ENCODE measurements around the gene ZMIZ1.

The ZMIZ1 gene

GRCh38 chr10:79320316-79320715 lies 251.6 kb downstream of the ZMIZ1 start:
- H3K56ac ChIP-seq (ENCODE audit: low read length) = no peak overlapping the region
- H2AK5ac ChIP-seq (ENCODE audit: low read length) = no peak overlapping the region
- no peaks in the 10 kb centered on the region for H3K79me1 ChIP-seq (ENCODE audit: low read length)
- H3K4me2 ChIP-seq (ENCODE audit: low read length) = no peak overlapping the region
- H3K4me1 ChIP-seq (ENCODE audit: control insufficient read depth, low read depth, low read length) = peaks cover 4% of the 10 kb centered on the region
- no peak overlapping the region for H3K23ac ChIP-seq (ENCODE audit: low read length)
- no peak for DNase-seq
- H3K9ac ChIP-seq (ENCODE audit: low read length) = no peak overlapping the region
- no peak overlapping the region for H3K27ac ChIP-seq (ENCODE audit: low read depth, low read length)
- no peak overlapping the region for H2BK120ac ChIP-seq (ENCODE audit: low read depth, low read length)
- no peaks in the 10 kb centered on the region for H3K27me3 ChIP-seq (ENCODE audit: insufficient read depth, low read length, poor library complexity)
- H3K4ac ChIP-seq (ENCODE audit: low read depth, low read length) = no peak overlapping the region
- no peak overlapping the region for H4K8ac ChIP-seq (ENCODE audit: low read depth, low read length)
- H2BK5ac ChIP-seq (ENCODE audit: low read length) = no peak overlapping the region
- no peak overlapping the region for H3K18ac ChIP-seq (ENCODE audit: low read length)
- H4K5ac ChIP-seq (ENCODE audit: low read length) = no peak overlapping the region
- H3K4me3 ChIP-seq (ENCODE audit: low read length) = no peak overlapping the region
- no peaks in the 10 kb centered on the region for H3K36me3 ChIP-seq (ENCODE audit: control insufficient read depth, insufficient read depth, low read length)
- no peaks in the 10 kb centered on the region for H3K79me2 ChIP-seq (ENCODE audit: control insufficient read depth, insufficient read depth, low read length)
- H2BK15ac ChIP-seq (replicated peaks; ENCODE audit: low read depth) = no peak overlapping the region
- no CpG with 5 or more reads among the region's 2 CpGs for WGBS (ENCODE audit: extremely low coverage, insufficient coverage, low lambda C conversion rate)

GRCh38 chr10:79320820-79321493 lies 252.2 kb downstream of the ZMIZ1 start:
- Histone ChIP-seq H3K18ac (ENCODE audit: low read length) (no peak overlapping the region), H3K23ac (ENCODE audit: low read length) (no peak overlapping the region), H2BK15ac (replicated peaks; ENCODE audit: low read depth) (no peak overlapping the region), H3K56ac (ENCODE audit: low read length) (no peak overlapping the region), H3K9ac (ENCODE audit: low read length) (no peak overlapping the region), H3K79me1 (ENCODE audit: low read length) (no peaks in the 10 kb centered on the region), H3K27me3 (ENCODE audit: insufficient read depth, low read length, poor library complexity) (no peaks in the 10 kb centered on the region), H2BK120ac (ENCODE audit: low read depth, low read length) (no peak overlapping the region), H3K4ac (ENCODE audit: low read depth, low read length) (no peak overlapping the region), H3K4me3 (ENCODE audit: low read length) (no peak overlapping the region), H2AK5ac (ENCODE audit: low read length) (no peak overlapping the region), H3K4me1 (ENCODE audit: control insufficient read depth, low read depth, low read length) (peaks cover 4% of the 10 kb centered on the region), H3K27ac (ENCODE audit: low read depth, low read length) (no peak overlapping the region), H4K8ac (ENCODE audit: low read depth, low read length) (no peak overlapping the region), H3K36me3 (ENCODE audit: control insufficient read depth, insufficient read depth, low read length) (no peaks in the 10 kb centered on the region), H3K79me2 (ENCODE audit: control insufficient read depth, insufficient read depth, low read length) (no peaks in the 10 kb centered on the region), H3K4me2 (ENCODE audit: low read length) (no peak overlapping the region), H4K5ac (ENCODE audit: low read length) (no peak overlapping the region), H2BK5ac (ENCODE audit: low read length) (no peak overlapping the region)
- DNase-seq = no peak
- WGBS (ENCODE audit: extremely low coverage, insufficient coverage, low lambda C conversion rate) = no CpG with 5 or more reads among the region's 7 CpGs

- no peak overlapping the region for H3K4me2 ChIP-seq (ENCODE audit: low read length)
- H3K36me3 ChIP-seq (ENCODE audit: control insufficient read depth, insufficient read depth, low read length) = no peaks in the 10 kb centered on the region
- H2BK15ac ChIP-seq (replicated peaks; ENCODE audit: low read depth) = no peak overlapping the region
- no peak for DNase-seq
- no peak overlapping the region for H4K5ac ChIP-seq (ENCODE audit: low read length)
- no peak overlapping the region for H3K18ac ChIP-seq (ENCODE audit: low read length)
- no peak overlapping the region for H2BK5ac ChIP-seq (ENCODE audit: low read length)
- H3K79me2 ChIP-seq (ENCODE audit: control insufficient read depth, insufficient read depth, low read length) = no peaks in the 10 kb centered on the region
- no peak overlapping the region for H3K56ac ChIP-seq (ENCODE audit: low read length)
- no peak overlapping the region for H3K9ac ChIP-seq (ENCODE audit: low read length)
- H3K4me1 ChIP-seq (ENCODE audit: control insufficient read depth, low read depth, low read length) = peaks cover 4% of the 10 kb centered on the region
- no peak overlapping the region for H4K8ac ChIP-seq (ENCODE audit: low read depth, low read length)
- no peaks in the 10 kb centered on the region for H3K27me3 ChIP-seq (ENCODE audit: insufficient read depth, low read length, poor library complexity)
- WGBS (ENCODE audit: extremely low coverage, insufficient coverage, low lambda C conversion rate) = no CpG with 5 or more reads among the region's 2 CpGs
- H3K27ac ChIP-seq (ENCODE audit: low read depth, low read length) = no peak overlapping the region
- no peak overlapping the region for H2AK5ac ChIP-seq (ENCODE audit: low read length)
- H3K4ac ChIP-seq (ENCODE audit: low read depth, low read length) = no peak overlapping the region
- H2BK120ac ChIP-seq (ENCODE audit: low read depth, low read length) = no peak overlapping the region
- no peak overlapping the region for H3K4me3 ChIP-seq (ENCODE audit: low read length)
- no peaks in the 10 kb centered on the region for H3K79me1 ChIP-seq (ENCODE audit: low read length)
- H3K23ac ChIP-seq (ENCODE audit: low read length) = no peak overlapping the region
These were observed 252.7 kb downstream of the ZMIZ1 start for GRCh38 chr10:79321494-79321882.

GRCh38 chr10:79321951-79322350 lies 253.2 kb downstream of the ZMIZ1 start:
- H3K9ac ChIP-seq (ENCODE audit: low read length) = no peak overlapping the region
- no peak overlapping the region for H3K23ac ChIP-seq (ENCODE audit: low read length)
- H3K18ac ChIP-seq (ENCODE audit: low read length) = no peak overlapping the region
- H2BK5ac ChIP-seq (ENCODE audit: low read length) = no peak overlapping the region
- no peaks in the 10 kb centered on the region for H3K27me3 ChIP-seq (ENCODE audit: insufficient read depth, low read length, poor library complexity)
- H2AK5ac ChIP-seq (ENCODE audit: low read length) = no peak overlapping the region
- no peak overlapping the region for H4K8ac ChIP-seq (ENCODE audit: low read depth, low read length)
- no peak overlapping the region for H2BK15ac ChIP-seq (replicated peaks; ENCODE audit: low read depth)
- H3K36me3 ChIP-seq (ENCODE audit: control insufficient read depth, insufficient read depth, low read length) = no peaks in the 10 kb centered on the region
- H3K79me1 ChIP-seq (ENCODE audit: low read length) = no peaks in the 10 kb centered on the region
- no peak overlapping the region for H3K4me3 ChIP-seq (ENCODE audit: low read length)
- no peak overlapping the region for H3K56ac ChIP-seq (ENCODE audit: low read length)
- no peak overlapping the region for H3K27ac ChIP-seq (ENCODE audit: low read depth, low read length)
- H4K5ac ChIP-seq (ENCODE audit: low read length) = no peak overlapping the region
- DNase-seq = no peak
- H3K79me2 ChIP-seq (ENCODE audit: control insufficient read depth, insufficient read depth, low read length) = no peaks in the 10 kb centered on the region
- peaks cover 3% of the 10 kb centered on the region for H3K4me1 ChIP-seq (ENCODE audit: control insufficient read depth, low read depth, low read length)
- H3K4ac ChIP-seq (ENCODE audit: low read depth, low read length) = no peak overlapping the region
- no peak overlapping the region for H3K4me2 ChIP-seq (ENCODE audit: low read length)
- H2BK120ac ChIP-seq (ENCODE audit: low read depth, low read length) = no peak overlapping the region

- H3K4me3 ChIP-seq (ENCODE audit: low read length) = no peak overlapping the region
- H3K79me2 ChIP-seq (ENCODE audit: control insufficient read depth, insufficient read depth, low read length) = no peaks in the 10 kb centered on the region
- no peak overlapping the region for H3K9ac ChIP-seq (ENCODE audit: low read length)
- no peak overlapping the region for H4K8ac ChIP-seq (ENCODE audit: low read depth, low read length)
- H3K4me2 ChIP-seq (ENCODE audit: low read length) = no peak overlapping the region
- no peak overlapping the region for H2BK15ac ChIP-seq (replicated peaks; ENCODE audit: low read depth)
- H4K5ac ChIP-seq (ENCODE audit: low read length) = no peak overlapping the region
- peaks cover 1% of the 10 kb centered on the region for H3K4me1 ChIP-seq (ENCODE audit: control insufficient read depth, low read depth, low read length)
- no peaks in the 10 kb centered on the region for H3K79me1 ChIP-seq (ENCODE audit: low read length)
- no peaks in the 10 kb centered on the region for H3K27me3 ChIP-seq (ENCODE audit: insufficient read depth, low read length, poor library complexity)
- H3K18ac ChIP-seq (ENCODE audit: low read length) = no peak overlapping the region
- no peak for DNase-seq
- H3K4ac ChIP-seq (ENCODE audit: low read depth, low read length) = no peak overlapping the region
- no peak overlapping the region for H2BK5ac ChIP-seq (ENCODE audit: low read length)
- H3K27ac ChIP-seq (ENCODE audit: low read depth, low read length) = no peak overlapping the region
- no peaks in the 10 kb centered on the region for H3K36me3 ChIP-seq (ENCODE audit: control insufficient read depth, insufficient read depth, low read length)
- H3K23ac ChIP-seq (ENCODE audit: low read length) = no peak overlapping the region
- WGBS (ENCODE audit: extremely low coverage, insufficient coverage, low lambda C conversion rate) = no CpG with 5 or more reads among the region's 15 CpGs
- no peak overlapping the region for H2BK120ac ChIP-seq (ENCODE audit: low read depth, low read length)
- no peak overlapping the region for H2AK5ac ChIP-seq (ENCODE audit: low read length)
- H3K56ac ChIP-seq (ENCODE audit: low read length) = no peak overlapping the region
These were observed 254.1 kb downstream of the ZMIZ1 start for GRCh38 chr10:79322616-79323543.

Measured in mesendoderm (in vitro differentiated cells).